Lower lobe of right lung (tissue), 2 donors: ENCODE data around the gene GJD3. TPM values are rescaled to one million over a fixed set of nuclear protein-coding genes. Genes with fewer than 3 reads are reported as not detected.
A peak's percentile ranks its signal among the peaks of the same experiment; 100 is the strongest.

Experiments used
- ATAC-seq, 2 donors: fragments of 200-7000 bp; cut with Tn5 transposase; one replicate each; pipeline ENCODE4 v1.9.1; 2020 to 2022; ENCODE audit warnings: mild to moderate bottlenecking in 2 of 2, moderate library complexity in 2 of 2
- DNase-seq: peaks from one replicate; pipeline ENCODE4 v3.0.0-alpha.2; 2020
- H3K27ac ChIP-seq: fragments of 200-600 bp; one replicate; pipeline ENCODE4 v1.8.0; 2022
- H3K27me3 ChIP-seq: fragments of 200-600 bp; one replicate; pipeline ENCODE4 v1.8.0; 2022; ENCODE audit warnings: low read depth
- H3K36me3 ChIP-seq: fragments of 200-600 bp; one replicate; pipeline ENCODE4 v1.8.0; 2022; ENCODE audit warnings: mild to moderate bottlenecking
- H3K4me1 ChIP-seq: fragments of 200-600 bp; one replicate; pipeline ENCODE4 v1.8.0; 2022
- H3K4me3 ChIP-seq: fragments of 200-600 bp; one replicate; pipeline ENCODE4 v1.8.0; 2022; ENCODE audit warnings: mild to moderate bottlenecking
- H3K9me3 ChIP-seq: fragments of 200-600 bp; one replicate; pipeline ENCODE4 v1.8.0; 2022
- CTCF ChIP-seq: fragments of 200-600 bp; IDR thresholded peaks from one replicate; pipeline ENCODE4 v1.8.0; 2022; ENCODE audit warnings: antibody characterized with exemption, mild to moderate bottlenecking
- intact Hi-C: fragments of 100-400 bp; cut with DNase I; formaldehyde crosslinking; loops from one replicate; pipeline ENCODE4 v1.11.0; 2022
- total RNA-seq: library from RNA; stranded (reverse); fragmentation: NEBNext Ultra II Directional; extraction: Animal tissue kit (Norgen Biotek cat#: 25700); gene quantifications from one replicate; pipeline ENCODE4 v1.2.1, GENCODE V29; 2021
- donor health status: DM: no; HTN: yes; CAD: no; lungs with severe emphysema.

GJD3 gene
- total RNA-seq, 1 donor from 2014 or later: 3.1 TPM

GRCh38 chr17:40342504-40343218 is 21.9 kb downstream of the GJD3 start:
- no peak for ATAC-seq
- no peaks in the 10 kb centered on the region for H3K9me3 ChIP-seq
- no peak for TF ChIP-seq CTCF
- H3K4me3 ChIP-seq: peak overlapping the region; percentile 92
- intact Hi-C loops: no loop called here
- DNase-seq: no peak
- H3K27ac ChIP-seq: peak overlapping the region; percentile 96
- H3K36me3 ChIP-seq: no peaks in the 10 kb centered on the region
- H3K27me3 ChIP-seq: no peaks in the 10 kb centered on the region
- peaks cover 79% of the 10 kb centered on the region for H3K4me1 ChIP-seq

GRCh38 chr17:40341808-40342503 is 22.6 kb downstream of the GJD3 start:
- no peak for TF ChIP-seq CTCF
- Histone ChIP-seq H3K9me3 (no peaks in the 10 kb centered on the region), H3K27me3 (no peaks in the 10 kb centered on the region), H3K4me1 (peaks cover 79% of the 10 kb centered on the region), H3K4me3 (peak overlapping the region; percentile 92), H3K27ac (peak overlapping the region; percentile 96), H3K36me3 (no peaks in the 10 kb centered on the region)
- DNase-seq (peak; percentile 86), ATAC-seq (peak; percentile 75 to 79)
- intact Hi-C loops: no loop called here

DNA sequence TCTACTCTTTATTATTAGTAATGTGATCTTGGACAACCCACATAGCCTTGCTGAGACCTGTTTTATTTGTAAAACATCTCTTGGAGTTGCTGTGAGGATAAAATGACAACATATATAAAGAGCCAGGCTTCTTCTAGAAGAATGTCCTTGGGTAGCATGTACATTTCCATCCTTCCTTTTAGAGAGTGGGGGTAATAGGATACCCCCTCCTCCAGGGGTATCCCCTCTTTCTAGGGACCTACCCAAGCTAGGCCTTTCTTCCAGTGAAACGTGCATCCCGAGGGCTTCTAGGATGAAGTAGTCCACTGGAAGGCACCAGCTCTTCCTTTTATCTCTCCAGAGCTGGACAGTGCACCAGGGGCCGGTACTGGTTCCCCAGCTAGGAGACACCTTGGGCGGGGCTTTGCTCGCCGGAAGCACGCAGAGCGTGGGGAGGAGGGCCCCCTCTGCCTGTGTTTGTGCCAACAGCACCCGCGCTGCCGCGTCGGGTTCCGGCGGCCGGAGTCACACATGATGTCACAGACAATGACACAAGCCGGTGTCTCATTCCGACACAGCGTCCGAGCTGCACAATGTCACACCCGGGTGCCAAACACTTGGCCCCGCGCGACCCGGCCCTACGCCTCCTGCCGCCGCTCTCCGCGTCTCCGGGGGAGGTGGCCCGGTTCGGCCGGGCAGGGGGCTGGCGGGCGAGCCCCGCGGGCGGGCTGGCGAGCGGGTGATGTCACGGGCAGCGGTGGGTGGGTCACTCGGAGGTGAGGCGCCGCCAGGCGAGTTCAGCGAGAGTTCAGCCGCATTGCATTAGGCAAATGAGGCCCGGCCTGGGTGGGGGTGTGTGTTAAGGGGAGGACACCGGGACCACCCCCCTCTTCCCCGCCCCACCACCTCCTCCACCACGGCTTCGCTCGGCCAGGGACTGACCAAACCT is 23.4 kb downstream of the GJD3 start:
- ATAC-seq: peak; percentile 74 to 85
- Histone ChIP-seq H3K27me3 (no peaks in the 10 kb centered on the region), H3K4me1 (peaks cover 79% of the 10 kb centered on the region), H3K27ac (peak overlapping the region; percentile 96), H3K9me3 (no peaks in the 10 kb centered on the region), H3K36me3 (no peaks in the 10 kb centered on the region), H3K4me3 (peak overlapping the region; percentile 92)
- TF ChIP-seq CTCF: peak; percentile 39
- peak; percentile 97 for DNase-seq
- intact Hi-C loops: no loop called here

GRCh38 chr17:40340327-40340726 is 24.2 kb downstream of the GJD3 start:
- intact Hi-C loops: no loop called here

More at GRCh38 chr17:40340327-40340726, 24.2 kb downstream of the GJD3 start:
- Histone ChIP-seq H3K4me3 (peak overlapping the region; percentile 92), H3K36me3 (no peaks in the 10 kb centered on the region), H3K9me3 (no peaks in the 10 kb centered on the region), H3K4me1 (peaks cover 81% of the 10 kb centered on the region), H3K27ac (peak overlapping the region; percentile 96), H3K27me3 (no peaks in the 10 kb centered on the region)
- DNase-seq (no peak), ATAC-seq (no peak)
- TF ChIP-seq CTCF: no peak
